NCI-H2227 treated with DMSO at 0.1 percent for 48 hours (cell line): ENCODE results near the gene GDF7.

Source experiments
- DNase-seq: peaks from one replicate; lab custom pipeline; 2025; lab: John Stamatoyannopoulos, UW

GDF7 gene

GRCh38 chr2:20666304-20667150, at the start of gene GDF7:
Gene GDF7 (plus strand): TSS chr2:20667144. CDS start chr2:20667240, 96 bp downstream.
- DNase-seq: no peak

- DNase-seq: no peak
Observed at GRCh38 chr2:20617892-20618467, 49.0 kb upstream of the GDF7 start.

- no peak for DNase-seq
Observed at GRCh38 chr2:20618468-20618885, 48.5 kb upstream of the GDF7 start.

- DNase-seq: no peak
Observed at GRCh38 chr2:20618886-20619521, 47.9 kb upstream of the GDF7 start.

GRCh38 chr2:20619624-20620024, 47.3 kb upstream of the GDF7 start:
- no peak for DNase-seq

- DNase-seq: no peak
Observed at GRCh38 chr2:20620271-20620681, 46.7 kb upstream of the GDF7 start.

GRCh38 chr2:20620696-20621365, 46.1 kb upstream of the GDF7 start:
- DNase-seq: no peak

GRCh38 chr2:20621366-20622295, 45.3 kb upstream of the GDF7 start:
- DNase-seq: no peak

GRCh38 chr2:20622296-20622686, 44.7 kb upstream of the GDF7 start:
- no peak for DNase-seq

GRCh38 chr2:20622731-20623130, 44.2 kb upstream of the GDF7 start:
- DNase-seq: no peak

GRCh38 chr2:20623241-20623640, 43.7 kb upstream of the GDF7 start:
- no peak for DNase-seq

- DNase-seq: no peak
Observed at GRCh38 chr2:20623741-20624155, 43.2 kb upstream of the GDF7 start.

GRCh38 chr2:20624156-20624883, 42.6 kb upstream of the GDF7 start:
- no peak for DNase-seq

- no peak for DNase-seq
Observed at GRCh38 chr2:20624884-20625485, 42.0 kb upstream of the GDF7 start.

- no peak for DNase-seq
Observed at GRCh38 chr2:20625491-20626391, 41.2 kb upstream of the GDF7 start.

- no peak for DNase-seq
Observed at GRCh38 chr2:20626392-20626697, 40.6 kb upstream of the GDF7 start.

- no peak for DNase-seq
Observed at GRCh38 chr2:20626698-20627513, 40.0 kb upstream of the GDF7 start.

- no peak for DNase-seq
Observed at GRCh38 chr2:20627712-20628380, 39.1 kb upstream of the GDF7 start.
